ENCODE results near the gene BACH2. TPM values are rescaled to one million over a fixed set of nuclear protein-coding genes. Genes with fewer than 3 reads are reported as not detected.

Gene BACH2
- 0.14 to 0.70 TPM (median 0.56 TPM) in 5 replicates for total RNA-seq (2022; extraction: Qiagen RNA extraction)

DNA sequence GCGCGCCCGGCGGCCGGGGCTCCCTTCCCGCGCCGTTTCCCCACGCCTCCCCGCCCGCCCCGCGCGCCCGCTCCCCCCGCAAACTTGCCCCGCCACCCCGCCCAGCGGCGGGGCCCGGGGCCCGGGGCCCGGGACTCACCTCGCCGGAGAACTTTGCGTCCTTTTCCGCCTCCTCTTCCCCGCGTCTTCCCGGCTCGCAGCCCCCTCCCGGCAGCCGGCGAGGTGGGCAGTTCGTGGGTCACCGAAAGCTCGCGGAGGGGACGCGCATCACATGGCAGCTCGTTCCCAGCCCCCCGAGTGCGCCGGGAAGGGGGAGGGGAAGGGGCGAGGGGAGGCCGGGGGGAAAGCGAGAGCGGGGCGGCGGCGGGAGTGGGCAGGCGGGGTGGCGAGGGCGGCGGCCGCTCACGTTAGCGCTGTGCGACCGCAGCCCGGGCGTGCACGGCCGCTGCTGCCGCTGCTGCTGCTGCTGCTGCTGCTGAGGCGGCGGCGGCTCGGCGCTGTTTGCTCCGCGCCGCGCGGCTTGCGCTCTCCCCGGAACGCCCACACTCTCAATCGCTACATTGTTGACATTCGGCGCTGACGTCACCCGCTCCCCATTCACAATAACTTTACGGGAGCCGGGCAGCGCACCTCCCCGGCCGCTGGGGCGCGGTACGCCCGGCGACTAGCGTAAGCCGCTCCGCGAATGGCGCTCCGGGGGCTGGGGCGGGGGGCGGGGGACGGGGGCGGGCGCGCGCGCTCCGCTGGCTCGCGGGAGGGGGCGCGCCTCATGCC lies at the start of gene BACH2:
BACH2 (minus strand) TSS at position 503 of the 774 bp plus-strand sequence. CDS start 287,999 bp downstream, outside the sequence.

DNA sequence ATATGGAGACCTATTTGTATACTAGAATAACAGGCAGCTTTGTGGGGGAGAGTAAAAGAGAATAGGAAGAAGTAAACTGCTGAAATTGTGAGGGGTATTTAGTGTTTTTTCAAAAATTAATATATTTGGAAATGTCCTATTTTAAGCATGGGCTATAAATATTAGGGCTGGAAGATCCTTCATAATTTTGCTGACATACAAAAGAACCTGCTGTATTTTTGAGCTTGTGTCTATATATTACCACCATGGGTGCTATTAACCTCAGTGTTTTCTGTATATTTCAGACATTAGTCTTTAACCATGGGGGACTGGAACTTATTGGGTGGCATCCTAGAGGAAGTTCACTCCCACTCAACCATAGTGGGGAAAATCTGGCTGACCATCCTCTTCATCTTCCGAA lies 402.5 kb downstream of the BACH2 start, which contains the start of gene GJA10:
GJA10 (plus strand) TSS at position 301 of the 400 bp plus-strand sequence; CDS start at position 301, 0 bp downstream.

Data from A549 treated with CORT108297 at 1 μM for 4 hours (cell line).